ACC112 (cell line): ENCODE measurements around the gene MYH15.

Experiments used
- H2AFZ ChIP-seq: fragments of 200-600 bp; sonication (generic); one replicate; pipeline ENCODE4 v1.6.0; 2017; ENCODE audit warnings: antibody characterized with exemption, low read length; ENCODE audit not compliant: unreplicated experiment
- H3K27ac ChIP-seq: fragments of 200-600 bp; sonication (generic); 2 replicates; pipeline ENCODE4 v1.5.1; 2014; ENCODE audit warnings: low read depth, mild to moderate bottlenecking, antibody characterized with exemption, low read length, moderate library complexity
- H3K27me3 ChIP-seq: fragments of 200-600 bp; sonication (generic); 2 replicates; pipeline ENCODE4 v1.6.1; 2014; ENCODE audit warnings: mild to moderate bottlenecking, antibody characterized with exemption, low read length, moderate library complexity, mixed read lengths; ENCODE audit not compliant: insufficient read depth
- H3K36me3 ChIP-seq: fragments of 200-600 bp; sonication (generic); 2 replicates; pipeline ENCODE4 v1.6.1; 2016; ENCODE audit warnings: mild to moderate bottlenecking, antibody characterized with exemption, low read length, moderate library complexity, mixed read lengths; ENCODE audit not compliant: insufficient read depth
- H3K4me1 ChIP-seq: fragments of 200-600 bp; sonication (generic); one replicate; pipeline ENCODE4 v1.6.1; 2016; ENCODE audit warnings: low read length, mixed read lengths; ENCODE audit not compliant: insufficient read depth, unreplicated experiment, control insufficient read depth
- H3K4me3 ChIP-seq: fragments of 200-600 bp; sonication (generic); 2 replicates; pipeline ENCODE4 v1.5.1; 2014; ENCODE audit warnings: mild to moderate bottlenecking, low read depth, low read length
- H3K79me2 ChIP-seq: fragments of 200-600 bp; sonication (generic); one replicate; pipeline ENCODE4 v1.6.0; 2016; ENCODE audit warnings: low read length; ENCODE audit not compliant: control insufficient read depth, unreplicated experiment, insufficient read depth

The MYH15 gene

GRCh38 chr3:108511055-108511454 lies 659 bp upstream of the MYH15 start:
- H3K27ac ChIP-seq, result no peak overlapping the region
- H2AFZ ChIP-seq, result no peak overlapping the region
- H3K27me3 ChIP-seq, result 0 out of 2 replicates have a peak, but pooled peaks cover 8% of the 10 kb centered on the region
- no peaks in the 10 kb centered on the region for H3K4me1 ChIP-seq
- no peaks in the 10 kb centered on the region for H3K36me3 ChIP-seq
- H3K4me3 ChIP-seq, result no peak overlapping the region
- no peaks in the 10 kb centered on the region for H3K79me2 ChIP-seq

GRCh38 chr3:108509871-108510270 lies 525 bp downstream of the MYH15 start:
- no peak overlapping the region for H2AFZ ChIP-seq
- no peaks in the 10 kb centered on the region for H3K27me3 ChIP-seq
- no peaks in the 10 kb centered on the region for H3K4me1 ChIP-seq
- H3K4me3 ChIP-seq, result no peak overlapping the region
- no peak overlapping the region for H3K27ac ChIP-seq
- no peaks in the 10 kb centered on the region for H3K79me2 ChIP-seq
- no peaks in the 10 kb centered on the region for H3K36me3 ChIP-seq

GRCh38 chr3:108509263-108509662 lies 1.1 kb downstream of the MYH15 start:
- H3K27ac ChIP-seq, result no peak overlapping the region
- H3K4me3 ChIP-seq, result no peak overlapping the region
- H3K4me1 ChIP-seq, result no peaks in the 10 kb centered on the region
- H3K27me3 ChIP-seq, result no peaks in the 10 kb centered on the region
- no peaks in the 10 kb centered on the region for H3K79me2 ChIP-seq
- H3K36me3 ChIP-seq, result no peaks in the 10 kb centered on the region
- H2AFZ ChIP-seq, result no peak overlapping the region

- Histone ChIP-seq H3K4me1 (no peaks in the 10 kb centered on the region), H3K36me3 (no peaks in the 10 kb centered on the region), H3K79me2 (no peaks in the 10 kb centered on the region), H3K27me3 (no peaks in the 10 kb centered on the region), H3K27ac (no peak overlapping the region), H2AFZ (no peak overlapping the region), H3K4me3 (no peak overlapping the region)
Observed at GRCh38 chr3:108507902-108508301, 2.5 kb downstream of the MYH15 start.

- H3K27ac ChIP-seq, result no peak overlapping the region
- no peaks in the 10 kb centered on the region for H3K36me3 ChIP-seq
- H3K27me3 ChIP-seq, result no peaks in the 10 kb centered on the region
- no peak overlapping the region for H2AFZ ChIP-seq
- no peaks in the 10 kb centered on the region for H3K79me2 ChIP-seq
- no peak overlapping the region for H3K4me3 ChIP-seq
- H3K4me1 ChIP-seq, result no peaks in the 10 kb centered on the region
Observed at GRCh38 chr3:108505811-108506210, 4.6 kb downstream of the MYH15 start.

GRCh38 chr3:108503722-108504121 lies 6.7 kb downstream of the MYH15 start:
- Histone ChIP-seq H3K36me3 (no peaks in the 10 kb centered on the region), H3K27me3 (no peaks in the 10 kb centered on the region), H2AFZ (no peak overlapping the region), H3K79me2 (no peaks in the 10 kb centered on the region), H3K4me1 (no peaks in the 10 kb centered on the region), H3K4me3 (no peak overlapping the region), H3K27ac (no peak overlapping the region)

- Histone ChIP-seq H3K36me3 (no peaks in the 10 kb centered on the region), H3K27me3 (no peaks in the 10 kb centered on the region), H2AFZ (no peak overlapping the region), H3K27ac (no peak overlapping the region), H3K4me3 (no peak overlapping the region), H3K4me1 (no peaks in the 10 kb centered on the region), H3K79me2 (no peaks in the 10 kb centered on the region)
Observed at GRCh38 chr3:108501535-108501934, 8.9 kb downstream of the MYH15 start.

- no peak overlapping the region for H3K27ac ChIP-seq
- H2AFZ ChIP-seq, result no peak overlapping the region
- H3K4me3 ChIP-seq, result no peak overlapping the region
- H3K79me2 ChIP-seq, result no peaks in the 10 kb centered on the region
- H3K4me1 ChIP-seq, result no peaks in the 10 kb centered on the region
- no peaks in the 10 kb centered on the region for H3K36me3 ChIP-seq
- no peaks in the 10 kb centered on the region for H3K27me3 ChIP-seq
Observed at GRCh38 chr3:108500728-108501127, 9.7 kb downstream of the MYH15 start.

GRCh38 chr3:108497271-108497670 lies 13.1 kb downstream of the MYH15 start:
- H3K27ac ChIP-seq, result no peak overlapping the region
- H3K4me3 ChIP-seq, result no peak overlapping the region

GRCh38 chr3:108495717-108496116 lies 14.7 kb downstream of the MYH15 start:
- Histone ChIP-seq H2AFZ (no peak overlapping the region), H3K79me2 (no peaks in the 10 kb centered on the region), H3K27ac (no peak overlapping the region), H3K4me1 (no peaks in the 10 kb centered on the region), H3K4me3 (no peak overlapping the region), H3K27me3 (no peaks in the 10 kb centered on the region), H3K36me3 (no peaks in the 10 kb centered on the region)

More at GRCh38 chr3:108497271-108497670, 13.1 kb downstream of the MYH15 start:
- Histone ChIP-seq H3K27me3 (no peaks in the 10 kb centered on the region), H3K79me2 (no peaks in the 10 kb centered on the region), H2AFZ (no peak overlapping the region), H3K4me1 (no peaks in the 10 kb centered on the region), H3K36me3 (no peaks in the 10 kb centered on the region)

GRCh38 chr3:108494906-108495531 lies 15.4 kb downstream of the MYH15 start:
- Histone ChIP-seq H2AFZ (peak overlapping the region; percentile 75), H3K36me3 (no peaks in the 10 kb centered on the region), H3K79me2 (no peaks in the 10 kb centered on the region), H3K4me1 (no peaks in the 10 kb centered on the region), H3K27me3 (no peaks in the 10 kb centered on the region), H3K27ac (no peak overlapping the region), H3K4me3 (0 out of 2 replicates have a peak overlapping the region, but pooled peaks have one; percentile 29)
